Adipose tissue (tissue), 3 donors: ENCODE measurements around the gene FLNB. TPM values are rescaled to one million over a fixed set of nuclear protein-coding genes. Genes with fewer than 3 reads are reported as not detected.
"Not testable (repeated sequence)": the region's sequence is repeated elsewhere in the genome, so short reads cannot be mapped to it uniquely, and the experiment has no call there.

Source experiments
- H3K27ac ChIP-seq: one replicate; pipeline ENCODE4 v1.5.1; 2013; ENCODE audit warnings: low read depth, low read length
- WGBS, 3 donors: extraction: QIAGEN DNeasy Blood & Tissue Kit; methylation state at CpG; one replicate each; pipeline ENCODE4 v1.1.7; 2013; 5-methylcytosine and 5-hydroxymethylcytosine counted together
- polyA plus RNA-seq, 3 donors: library from polyadenylated mRNA; stranded (reverse); fragments of 200-250 nt; gene quantifications; one replicate each; pipeline ENCODE4 v1.2.3, GENCODE V29; 2013
- donor health status: healthy with polysubstance abuse.
- donor health status: Bipolar disorder and iron deficiency.
- donor health status: healthy.

FLNB gene
- polyA plus RNA-seq, 3 donors: 49.8 to 67.5 (median 61.3) TPM

DNA sequence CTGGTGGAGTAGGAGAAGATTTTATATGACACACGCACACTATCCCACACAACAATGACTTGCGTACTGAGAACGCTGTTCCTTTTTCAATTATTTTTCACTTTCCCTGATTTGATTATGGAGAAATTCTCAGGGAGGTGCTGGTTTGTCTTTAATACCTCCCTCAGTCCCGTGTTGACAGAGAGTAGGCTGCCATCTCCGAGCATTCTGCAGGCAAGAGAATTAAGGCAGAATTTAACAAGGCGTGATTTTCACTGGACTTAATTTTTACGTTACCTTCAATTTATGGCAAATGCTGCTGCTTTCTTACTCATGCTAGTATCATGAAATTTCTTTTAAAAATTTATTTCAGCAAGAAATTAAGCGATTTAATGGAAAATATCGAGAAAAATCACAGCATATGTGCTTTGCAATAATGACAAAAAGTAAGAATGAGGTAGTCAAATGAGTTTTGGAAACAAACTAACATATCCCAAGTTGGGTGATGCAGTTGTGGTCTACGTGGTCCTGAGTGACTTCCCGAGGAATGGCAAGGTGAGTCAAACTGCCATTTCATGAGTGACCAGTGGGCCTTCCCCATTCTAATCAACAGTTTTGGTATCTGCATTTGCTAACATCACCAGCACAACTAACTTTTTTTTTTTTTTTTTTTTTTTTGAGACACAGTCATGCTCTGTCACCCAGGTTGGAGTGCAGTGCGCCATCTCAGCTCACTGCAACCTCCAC, 185.6 kb downstream of the FLNB start:
- H3K27ac ChIP-seq: no peak overlapping the region
- 90 to 94% (median 93%) methylated on average over 12 of the region's 12 CpGs for WGBS, 3 donors

DNA sequence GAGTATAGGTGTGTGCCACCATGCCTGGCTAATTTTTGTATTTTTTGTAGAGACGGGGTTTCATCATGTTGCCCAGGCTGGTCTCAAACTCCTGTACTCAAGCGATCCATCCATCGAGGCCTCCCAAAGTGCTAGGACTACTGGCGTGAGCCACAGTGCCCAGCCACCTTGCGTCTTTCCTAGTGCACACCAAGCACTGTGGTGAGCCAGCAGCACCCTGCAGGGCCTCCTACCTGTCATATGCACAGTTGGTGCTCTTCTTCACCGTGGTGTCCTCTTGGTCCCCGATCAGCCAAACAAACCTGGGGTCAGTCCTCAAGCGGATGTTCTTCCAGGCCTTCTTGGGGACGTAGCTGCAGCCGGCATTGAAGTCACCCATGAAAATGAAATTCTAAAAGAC, 189.4 kb downstream of the FLNB start:
- 90 to 97% (median 95%) methylated on average over 10 of the region's 10 CpGs for WGBS, 3 donors
- H3K27ac ChIP-seq: no peak overlapping the region

DNA sequence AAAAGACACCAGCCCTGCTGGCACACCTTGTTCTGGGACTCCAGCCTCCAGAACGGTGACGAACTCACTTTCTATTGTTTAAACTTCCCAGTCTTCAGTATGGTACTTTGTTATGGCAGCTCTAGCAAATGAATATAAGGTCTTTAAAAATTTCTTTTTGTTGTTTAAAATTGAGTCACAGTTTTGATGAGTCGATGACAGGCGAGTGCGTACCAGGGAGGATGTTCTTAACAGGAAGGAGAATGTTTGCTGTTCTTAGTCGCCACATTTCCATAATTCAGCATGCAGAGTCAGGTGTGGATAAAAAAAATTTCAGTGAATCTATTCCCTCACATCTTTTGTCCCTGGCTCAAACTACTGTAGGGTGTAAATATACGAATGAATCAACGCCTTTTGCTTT, 190.1 kb downstream of the FLNB start:
- 77 to 86% (median 79%) methylated on average over 8 of the region's 8 CpGs for WGBS, 3 donors
- H3K27ac ChIP-seq: no peak overlapping the region

DNA sequence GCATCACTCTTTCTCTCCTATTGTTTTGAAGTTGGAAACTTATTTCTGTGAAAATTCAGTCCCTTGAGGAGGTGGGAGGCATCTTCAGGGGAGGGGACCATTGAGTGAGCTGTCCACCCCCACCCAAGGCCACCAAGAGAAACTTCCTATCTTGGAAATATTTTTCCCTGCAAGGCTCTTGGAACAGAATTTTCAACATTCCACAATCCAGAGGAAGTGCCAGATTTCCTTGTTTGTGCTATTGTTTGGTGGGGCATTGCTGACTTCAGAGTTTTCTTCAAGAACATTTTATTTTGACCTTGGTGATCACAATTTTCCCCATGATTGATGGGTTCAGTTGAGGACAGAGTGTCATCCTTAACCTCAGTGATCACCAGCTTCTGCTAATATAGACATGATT, 190.6 kb downstream of the FLNB start:
- no peak overlapping the region for H3K27ac ChIP-seq

DNA sequence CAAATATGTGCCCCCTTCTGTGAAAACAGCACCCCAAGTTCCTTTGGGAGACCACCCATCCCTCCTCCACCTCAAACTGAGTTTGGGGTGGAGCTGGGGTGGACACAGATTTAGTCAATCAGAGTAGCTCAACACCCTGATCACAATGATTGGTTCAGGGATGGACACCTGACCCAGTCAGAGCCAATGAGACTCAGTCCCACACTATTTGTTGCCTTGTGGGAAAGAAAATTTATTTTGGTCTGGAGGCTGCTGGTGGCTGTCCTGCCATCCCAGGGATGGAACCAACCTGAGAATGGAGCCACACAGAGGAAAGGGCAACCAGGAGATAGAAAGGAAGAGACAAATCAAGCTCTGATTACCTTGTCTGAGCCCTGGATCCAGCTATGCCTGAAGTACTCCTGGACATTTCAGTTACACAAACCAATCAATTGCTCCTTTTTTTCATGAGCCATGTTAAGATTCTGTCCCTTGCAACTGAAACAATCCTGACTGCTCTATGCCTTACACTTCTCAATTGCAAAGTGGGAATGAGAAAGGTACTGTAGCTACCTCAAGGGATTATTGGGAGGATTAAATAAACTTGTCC, 192.0 kb downstream of the FLNB start:
- H3K27ac ChIP-seq: no peak overlapping the region

DNA sequence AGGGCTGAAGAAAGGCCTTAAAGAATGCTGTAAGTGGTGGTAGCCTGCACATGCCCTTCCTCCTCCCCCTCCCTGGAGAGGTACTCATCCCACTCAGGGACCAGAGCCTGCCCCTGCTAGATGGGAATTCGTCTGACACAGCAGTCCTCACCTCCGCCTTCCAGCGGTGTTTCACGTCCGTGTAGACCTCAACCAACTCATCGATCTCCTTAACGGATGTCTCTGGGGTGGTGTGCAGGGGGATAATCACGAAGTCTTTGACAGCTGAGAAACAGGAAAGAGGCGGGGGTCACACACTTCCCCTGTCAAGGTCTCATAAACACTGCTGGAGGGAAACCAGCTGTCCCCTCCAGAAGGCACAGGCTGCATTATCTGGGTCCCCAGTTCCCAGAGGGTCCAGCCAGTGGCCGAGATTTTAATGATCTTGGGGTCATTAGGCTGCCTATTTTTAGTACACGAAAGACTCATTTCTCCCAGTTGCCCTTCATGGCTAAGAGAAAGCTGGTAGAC, 192.7 kb downstream of the FLNB start:
- no peak overlapping the region for H3K27ac ChIP-seq

DNA sequence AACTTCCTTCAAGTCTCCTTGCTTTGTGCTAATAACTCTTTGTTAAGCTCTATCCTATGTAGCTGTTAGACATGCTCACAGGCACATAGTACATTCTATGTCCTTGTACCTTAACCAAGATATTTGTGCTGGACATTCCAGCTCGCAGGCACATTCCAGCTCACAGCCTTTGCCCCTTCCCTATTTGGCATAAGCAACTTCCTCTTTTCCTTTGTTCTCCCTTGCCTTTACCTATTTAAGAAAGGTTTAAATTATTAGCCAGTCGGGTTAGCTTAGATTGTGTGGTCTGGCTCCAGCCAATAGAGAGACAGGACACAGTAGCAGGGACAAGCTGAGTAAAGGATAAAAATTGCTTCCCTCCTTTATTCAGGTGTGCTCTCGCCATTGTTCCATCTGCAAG, 193.2 kb downstream of the FLNB start:
- not testable (repeated sequence) for H3K27ac ChIP-seq
- 49 to 58% (median 54%) methylated on average over 3 of the region's 3 CpGs for WGBS, 3 donors

More for the DNA sequence above, 192.7 kb downstream of the FLNB start:
- 26 to 64% (median 28%) methylated on average over 11 of the region's 11 CpGs for WGBS, 3 donors

DNA sequence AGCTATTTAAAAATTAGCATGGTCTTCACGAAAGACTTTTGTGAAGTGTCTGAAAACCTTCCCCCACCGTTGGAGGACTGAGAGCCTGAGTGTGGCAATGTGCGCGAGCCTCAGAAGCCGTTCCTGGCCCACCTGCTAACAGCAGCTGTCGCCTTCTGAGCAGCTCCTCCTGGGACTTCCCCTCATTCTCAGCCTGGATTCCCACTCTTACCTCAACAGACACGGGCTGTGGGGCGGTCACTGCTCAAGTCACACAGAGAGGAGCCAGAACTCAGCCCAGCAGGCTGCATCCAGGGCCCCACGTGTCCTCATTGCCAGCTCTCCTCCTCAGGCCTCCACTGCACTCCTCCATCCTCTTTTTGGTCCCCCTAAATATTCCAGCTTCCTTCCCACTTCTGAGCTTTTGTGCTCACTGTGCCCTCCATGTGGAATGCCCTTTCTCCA, 194.7 kb downstream of the FLNB start:
- no peak overlapping the region for H3K27ac ChIP-seq
- 84 to 87% (median 86%) methylated on average over 9 of the region's 9 CpGs for WGBS, 3 donors

DNA sequence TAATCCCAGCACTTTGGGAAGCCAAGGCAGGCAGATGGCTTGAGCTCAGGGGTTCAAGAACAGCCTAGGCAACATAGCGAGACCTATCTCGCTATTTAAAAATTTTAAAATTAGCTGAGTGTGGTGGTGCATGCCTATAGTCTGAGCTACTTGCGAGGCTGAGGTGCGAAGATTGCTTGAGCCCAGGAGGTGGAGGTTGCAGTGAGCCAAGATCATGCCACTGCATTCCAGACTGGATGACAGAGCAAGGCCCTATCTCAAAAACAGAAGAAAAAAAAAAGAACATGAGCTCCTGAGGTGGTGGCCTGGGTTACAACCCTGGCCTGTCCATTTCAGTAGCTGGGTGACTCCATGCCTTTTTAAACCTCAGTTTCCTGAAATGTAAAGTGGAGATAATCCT, 195.3 kb downstream of the FLNB start:
- 95 to 98% (median 96%) methylated on average over 4 of the region's 4 CpGs for WGBS, 3 donors
- no peak overlapping the region for H3K27ac ChIP-seq

DNA sequence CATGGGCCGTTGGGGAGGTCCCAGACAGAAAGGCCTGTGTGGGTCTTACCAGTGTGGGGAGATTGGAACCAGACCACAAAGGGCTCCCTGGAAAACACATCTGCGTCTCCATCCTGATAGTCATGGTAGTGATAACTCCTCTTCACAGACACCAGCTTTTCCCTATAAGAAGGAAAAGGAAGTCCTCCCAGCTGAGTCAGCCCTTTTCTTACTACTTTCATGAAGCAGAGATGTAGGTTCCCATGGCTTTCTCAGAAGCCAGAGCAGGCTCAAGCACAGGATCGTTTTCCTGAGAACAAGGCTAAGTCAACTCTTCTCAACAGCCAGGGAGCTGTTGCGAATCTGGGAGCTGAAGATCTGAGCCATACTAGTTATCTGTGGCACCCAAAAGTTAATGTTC, 196.5 kb downstream of the FLNB start:
- WGBS, 3 donors: 85 to 91% (median 88%) methylated on average over 4 of the region's 4 CpGs
- H3K27ac ChIP-seq: no peak overlapping the region

DNA sequence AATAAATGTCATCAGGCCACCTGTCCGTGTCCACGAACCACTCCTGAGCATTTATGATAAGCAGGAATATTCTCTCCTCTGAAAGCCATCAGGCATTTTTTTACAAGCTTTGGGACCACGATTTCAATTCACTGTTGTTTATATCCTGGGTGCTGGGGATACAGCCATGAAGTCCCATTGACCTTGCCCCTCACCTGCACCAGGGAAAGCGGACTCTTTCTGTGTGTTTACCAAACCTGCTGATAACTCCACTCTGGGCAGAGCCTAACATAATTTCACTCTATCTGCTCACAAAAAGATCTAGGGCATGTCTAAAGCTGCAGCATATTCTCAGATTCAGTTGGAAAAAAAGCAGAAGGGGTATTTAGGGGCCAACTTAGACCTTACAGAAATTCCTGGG, 197.8 kb downstream of the FLNB start:
- no peak overlapping the region for H3K27ac ChIP-seq
- 32 to 89% (median 81%) methylated on average over 4 of the region's 4 CpGs for WGBS, 3 donors

DNA sequence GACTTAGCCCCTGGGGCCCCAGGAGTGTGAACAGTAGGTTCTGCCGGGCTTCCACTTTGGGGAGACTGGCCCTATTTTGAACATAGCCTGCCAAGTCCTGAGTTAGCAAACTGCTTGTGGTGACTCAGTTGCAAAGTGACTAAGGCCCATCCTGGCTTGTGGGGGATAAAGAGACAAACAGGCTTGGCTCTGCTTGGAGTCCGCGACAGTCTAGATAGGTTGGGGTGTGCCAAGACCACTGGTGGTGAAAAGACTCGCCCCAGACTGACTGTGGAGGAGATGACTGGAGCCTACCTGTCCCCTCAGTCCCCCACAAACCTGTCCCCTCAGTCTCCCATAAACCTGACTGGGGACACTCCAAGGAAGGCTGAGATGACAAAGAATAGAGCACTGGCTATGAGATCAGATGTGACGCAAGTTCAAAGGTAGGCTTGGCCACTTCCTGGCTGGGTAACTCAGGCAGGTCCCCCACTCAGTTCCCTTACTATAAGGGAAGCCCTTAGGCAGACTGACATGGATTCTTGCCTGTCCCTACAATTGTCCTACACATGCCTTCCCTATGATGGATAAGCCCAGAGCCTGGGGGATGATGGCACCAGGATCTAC, 198.3 kb downstream of the FLNB start:
- no peak overlapping the region for H3K27ac ChIP-seq
- WGBS, 3 donors: 74 to 80% (median 75%) methylated on average over 5 of the region's 5 CpGs

DNA sequence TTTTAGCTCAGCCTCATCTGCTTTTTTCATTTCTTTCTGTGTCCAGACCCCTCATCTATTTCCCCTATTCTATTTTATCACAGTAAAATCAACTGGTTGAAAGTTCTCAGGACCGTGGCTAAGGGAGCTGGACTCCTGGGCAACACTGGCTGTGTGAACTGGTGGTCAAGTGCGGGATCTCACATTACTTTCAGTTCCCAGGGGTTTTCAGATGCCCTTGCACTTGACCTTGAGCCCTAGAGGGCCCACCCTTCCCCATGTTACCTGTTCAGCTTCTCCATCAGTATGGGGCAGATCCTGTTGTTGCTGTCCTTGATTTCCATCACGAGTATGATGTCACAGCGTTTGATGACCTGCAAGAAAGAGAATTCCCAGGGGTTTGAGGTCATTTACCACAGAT, 199.7 kb downstream of the FLNB start:
- no peak overlapping the region for H3K27ac ChIP-seq
- WGBS, 3 donors: 84 to 92% (median 91%) methylated on average over 4 of the region's 4 CpGs

DNA sequence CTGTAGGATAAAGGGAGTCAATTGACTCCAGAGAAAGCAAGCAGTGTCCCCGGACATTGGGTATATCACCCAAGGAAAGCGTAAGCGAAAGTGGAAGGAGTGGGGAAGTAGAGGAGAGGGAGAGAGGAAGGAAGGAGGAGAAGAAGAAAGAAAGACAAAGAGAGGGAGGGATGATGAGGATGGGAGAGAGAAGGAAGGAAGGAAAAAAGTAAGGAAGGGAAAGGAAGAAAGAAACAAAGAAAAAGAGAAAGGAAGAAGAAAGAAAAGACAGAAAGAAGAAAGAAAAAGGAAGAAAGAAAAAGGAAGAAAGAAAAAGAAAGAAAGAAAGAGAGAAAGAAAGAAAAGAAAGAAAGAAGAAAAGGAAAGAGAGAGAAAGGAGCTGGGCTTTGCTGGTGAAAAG, 201.7 kb downstream of the FLNB start:
- no peak overlapping the region for H3K27ac ChIP-seq

DNA sequence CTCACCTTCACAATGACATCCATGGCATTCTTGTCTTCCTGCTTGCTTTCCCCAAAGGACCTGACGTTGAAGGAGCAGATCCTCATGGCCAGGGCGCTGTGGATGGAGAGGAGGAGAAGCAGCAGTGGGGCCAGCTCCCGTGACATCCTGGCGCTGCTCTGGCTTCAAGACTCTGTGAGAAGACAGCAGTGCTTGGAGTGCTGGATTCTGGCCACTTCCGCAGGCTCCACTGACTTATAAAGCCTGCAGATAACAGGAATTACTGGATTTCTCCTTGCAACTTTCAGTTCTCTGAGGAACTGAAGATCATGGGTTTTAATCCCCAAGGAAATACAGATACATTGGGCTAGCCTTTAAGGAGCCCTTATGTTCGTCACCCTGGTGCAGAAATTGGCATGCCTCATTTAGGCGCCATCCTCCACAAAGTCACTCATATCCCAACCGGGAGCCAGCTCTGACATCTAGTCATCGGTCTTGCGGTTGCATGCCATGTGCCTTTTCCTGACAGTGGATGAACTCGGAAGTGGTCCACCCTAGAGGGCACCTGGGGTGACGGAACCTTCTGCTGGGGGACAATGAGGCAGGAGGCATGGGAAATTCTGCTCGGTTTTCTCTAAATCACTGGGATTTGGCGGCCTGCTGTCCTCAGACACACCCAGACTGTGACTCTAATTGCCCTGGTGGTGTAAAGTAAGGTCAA, 202.7 kb downstream of the FLNB start, which contains the start of gene DNASE1L3:
Gene DNASE1L3, minus strand, starts transcription at position 212 of the 700 bp plus-strand sequence. Its CDS starts 66 bp downstream, at position 146.
- WGBS, 3 donors: 69 to 85% (median 81%) methylated on average over 14 of the region's 14 CpGs
- H3K27ac ChIP-seq: no peak within 1 kb of the TSS

More for the DNA sequence above, 201.7 kb downstream of the FLNB start:
- 75 to 93% (median 84%) methylated on average over 3 of the region's 3 CpGs for WGBS, 3 donors

DNA sequence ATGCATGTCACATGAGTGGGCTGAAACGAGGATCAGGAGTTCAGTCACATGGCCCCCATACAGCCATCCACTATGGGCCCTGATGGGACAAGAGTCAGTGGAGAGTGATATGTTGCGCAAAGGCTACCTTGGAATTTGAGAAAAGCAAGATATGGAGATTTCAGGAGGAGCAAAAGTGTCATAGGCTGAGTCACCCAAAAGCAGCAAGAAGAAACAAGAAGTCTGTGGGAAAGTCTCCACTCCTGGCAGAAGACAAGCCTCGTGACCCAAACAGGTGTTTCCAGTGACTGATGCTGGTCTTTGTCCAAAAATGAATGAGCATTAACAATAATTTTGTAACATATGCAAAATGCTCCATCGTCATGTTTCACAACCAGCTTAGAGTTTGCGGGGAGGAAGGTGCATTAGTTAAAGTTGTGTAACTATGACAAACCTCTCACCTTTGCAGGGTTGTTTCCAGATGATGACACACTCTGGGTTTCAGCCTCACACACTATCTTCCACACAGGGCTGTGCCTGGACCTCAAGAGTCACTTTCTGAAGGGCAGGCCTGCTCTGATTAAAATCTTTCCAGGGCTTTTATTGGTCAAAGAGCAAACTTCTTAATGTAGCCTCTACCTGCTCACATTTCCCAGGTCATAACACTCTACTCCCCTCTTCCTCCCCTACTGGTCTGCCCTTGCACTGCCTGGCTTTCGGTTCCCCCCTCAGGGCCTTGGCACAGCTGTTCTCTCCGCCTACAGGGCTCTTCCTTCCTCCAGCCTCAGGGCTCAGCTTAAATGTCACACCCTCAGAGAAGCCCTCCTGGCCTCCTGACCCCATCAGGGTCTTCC, 206.5 kb downstream of the FLNB start:
- no peak overlapping the region for H3K27ac ChIP-seq
- WGBS, 3 donors: 49 to 66% (median 53%) methylated on average over 7 of the region's 7 CpGs

DNA sequence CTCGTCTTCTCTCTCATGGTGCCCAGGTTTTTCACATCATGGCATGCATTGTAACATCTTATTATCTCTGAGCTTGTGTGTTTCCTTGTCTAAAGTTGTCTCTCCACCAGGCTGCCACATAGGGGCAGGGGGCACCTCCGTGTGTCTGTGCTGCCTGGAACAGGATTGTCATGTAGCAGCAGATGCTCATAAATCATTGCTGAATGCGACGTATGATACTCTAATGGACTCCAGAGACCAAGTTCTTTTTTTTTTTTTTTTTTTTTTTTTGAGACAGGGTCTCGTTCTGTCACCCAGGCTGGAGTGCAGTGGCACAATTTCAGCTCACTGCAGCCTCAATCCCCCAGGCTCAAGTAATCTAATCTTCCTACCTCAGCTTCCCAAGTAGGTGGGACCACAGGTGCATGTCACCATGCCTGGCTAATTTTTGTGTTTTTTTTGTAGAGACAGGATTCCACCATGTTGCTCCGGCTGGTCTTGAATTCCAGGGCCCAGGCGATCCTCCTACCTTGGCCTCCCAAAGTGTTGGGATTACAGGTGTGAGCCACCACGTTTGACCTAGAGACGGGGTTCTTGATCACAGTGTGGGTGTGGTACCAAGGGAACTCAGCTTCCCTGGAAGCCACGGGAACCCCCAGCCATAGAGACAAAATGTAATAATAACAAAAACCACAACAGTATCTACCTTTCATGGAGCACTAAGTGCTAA, 207.2 kb downstream of the FLNB start:
- 74 to 86% (median 77%) methylated on average over 10 of the region's 10 CpGs for WGBS, 3 donors
- no peak overlapping the region for H3K27ac ChIP-seq
